Endodermal cell (in vitro differentiated cells): ENCODE results near the gene SBK1. TPM values are rescaled to one million over a fixed set of nuclear protein-coding genes. Genes with fewer than 3 reads are reported as not detected.

Experiments used
- DNase-seq: peaks from one replicate; pipeline ENCODE4 v3.0.0-alpha.2; 2017
- H3K27ac ChIP-seq: 2 replicates; pipeline ENCODE4 v1.5.1; 2013; ENCODE audit warnings: mild to moderate bottlenecking, low read depth, low read length, moderate library complexity
- H3K27me3 ChIP-seq: 2 replicates; pipeline ENCODE4 v1.6.1; 2013; ENCODE audit warnings: mild to moderate bottlenecking, low read length, moderate library complexity; ENCODE audit not compliant: insufficient read depth, control insufficient read depth, poor library complexity, severe bottlenecking
- H3K36me3 ChIP-seq: 2 replicates; pipeline ENCODE4 v1.7.0; 2013; ENCODE audit warnings: mild to moderate bottlenecking, low read length, moderate library complexity; ENCODE audit not compliant: control insufficient read depth, insufficient read depth
- H3K4me1 ChIP-seq: one replicate; pipeline ENCODE4 v1.7.0; 2013; ENCODE audit warnings: low read length; ENCODE audit not compliant: control insufficient read depth, insufficient read depth
- H3K4me3 ChIP-seq: 2 replicates; pipeline ENCODE4 v1.5.1; 2013; ENCODE audit warnings: mild to moderate bottlenecking, low read length, moderate library complexity
- H3K9ac ChIP-seq: 2 replicates; pipeline ENCODE4 v1.6.1; 2013; ENCODE audit warnings: mild to moderate bottlenecking, low read length, moderate library complexity; ENCODE audit not compliant: poor library complexity, severe bottlenecking; ENCODE audit errors: extremely low read depth
- H3K9me3 ChIP-seq: 2 replicates; pipeline ENCODE4 v1.6.1; 2013; ENCODE audit warnings: mild to moderate bottlenecking, low read length, moderate library complexity; ENCODE audit not compliant: control insufficient read depth
- H3K27ac Mint-ChIP-seq: 2 replicates; pipeline ENCODE4 v1.8.0; 2020; ENCODE audit warnings: mixed read lengths
- H3K27me3 Mint-ChIP-seq: 2 replicates; pipeline ENCODE4 v1.8.0; 2021; ENCODE audit warnings: mild to moderate bottlenecking, mixed read lengths; ENCODE audit not compliant: insufficient read depth
- H3K36me3 Mint-ChIP-seq: 2 replicates; pipeline ENCODE4 v1.8.0; 2020; ENCODE audit warnings: low read depth, mixed read lengths
- H3K4me1 Mint-ChIP-seq: 2 replicates; pipeline ENCODE4 v1.8.0; 2020; ENCODE audit warnings: mixed read lengths
- H3K4me3 Mint-ChIP-seq: 2 replicates; pipeline ENCODE4 v1.8.0; 2020; ENCODE audit warnings: mild to moderate bottlenecking, moderate library complexity, mixed read lengths
- H3K9me3 Mint-ChIP-seq: 2 replicates; pipeline ENCODE4 v1.8.0; 2020; ENCODE audit warnings: mild to moderate bottlenecking, mixed read lengths
- WGBS, 2 experiments: methylation state at CpG; one replicate each; pipeline versions ENCODE4 v1.1.5 to v1.1.7; 2013; ENCODE audit warnings: missing lambda C conversion rate in 2 of 2, mixed read lengths in 1 of 2; ENCODE audit not compliant: insufficient coverage in 1 of 2, insufficient read length in 1 of 2; 5-methylcytosine and 5-hydroxymethylcytosine counted together
- total RNA-seq, 2 donors: library from RNA; stranded (reverse); fragmentation: NEBNext Ultra II Directional in 1 of 2; extraction: Animal tissue kit (Norgen Biotek cat#: 25700) in 1 of 2; gene quantifications; 2 replicates in 1 of 2; 3 replicates in 1 of 2; pipeline ENCODE4 v1.2.1, GENCODE V29; 2021
- TF ChIP-seq, protein P1 (sequence below): fragments of 200-600 bp; sonication (generic); conservative IDR thresholded peaks from 2 replicates; pipeline ENCODE4 v1.5.0; 2021; ENCODE audit warnings: antibody characterized with exemption, mild to moderate bottlenecking

SBK1 gene
- total RNA-seq, 2 donors from 2014 or later: 55.9 to 62.5 TPM

DNA sequence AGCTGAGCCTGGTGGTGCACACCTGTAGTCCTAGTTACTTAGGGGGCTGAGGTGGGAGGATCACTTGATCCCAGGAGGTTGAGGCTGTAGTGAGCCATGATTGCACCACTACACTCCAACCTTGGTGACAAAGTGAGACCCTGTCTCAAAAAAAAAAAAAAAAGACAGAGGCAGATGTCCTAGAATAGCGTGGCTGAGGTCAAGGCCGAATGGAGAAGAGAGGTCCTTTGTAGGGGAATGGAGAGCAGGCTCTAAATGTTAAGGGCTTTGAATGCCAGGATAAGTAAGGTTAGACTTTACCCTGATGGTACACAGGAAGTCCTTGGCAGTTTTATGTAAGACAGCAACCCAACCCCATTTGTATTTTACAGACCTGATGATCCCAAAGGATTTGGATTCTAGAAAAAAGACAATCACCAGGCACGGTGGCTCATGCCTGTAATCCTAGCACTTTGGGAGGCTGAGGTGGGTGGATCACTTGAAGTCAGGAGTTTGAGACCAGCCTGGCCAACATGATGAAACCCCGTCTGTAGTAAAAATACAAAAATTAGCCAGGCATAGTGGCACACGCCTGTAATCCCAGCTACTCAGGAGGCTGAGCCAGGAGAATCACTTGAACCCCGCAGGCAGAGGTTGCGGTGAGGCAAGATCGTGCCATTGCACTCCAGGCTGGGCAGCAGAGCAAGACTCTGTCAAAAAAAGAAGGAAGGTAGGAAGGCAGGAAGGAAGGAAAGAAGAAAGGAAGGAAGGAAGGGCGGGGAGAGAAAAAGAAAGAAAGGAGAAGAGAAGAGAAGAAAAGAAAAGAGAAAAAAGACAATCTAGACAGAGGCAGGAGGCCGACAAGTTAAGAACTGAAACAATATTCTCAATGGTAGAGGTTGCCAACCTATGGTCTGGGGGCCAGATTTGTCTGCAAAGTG lies 2.1 kb upstream of the SBK1 start:
- peaks cover 3% of the 10 kb centered on the region for H3K4me1 ChIP-seq
- H3K36me3 Mint-ChIP-seq: peaks cover 17% of the 10 kb centered on the region
- no peaks in the 10 kb centered on the region for H3K9me3 ChIP-seq
- DNase-seq: no peak
- peak overlapping the region; percentile 65 for H3K4me3 ChIP-seq
- H3K27me3 ChIP-seq: no peaks in the 10 kb centered on the region
- H3K9me3 Mint-ChIP-seq: no peaks in the 10 kb centered on the region
- peaks cover 18% of the 10 kb centered on the region for H3K4me1 Mint-ChIP-seq
- H3K4me3 Mint-ChIP-seq: peak overlapping the region; percentile 75
- 91 to 93% methylated on average over 10 of the region's 10 CpGs for WGBS, 2 experiments
- no peaks in the 10 kb centered on the region for H3K27me3 Mint-ChIP-seq
- TF ChIP-seq, protein P1, sequence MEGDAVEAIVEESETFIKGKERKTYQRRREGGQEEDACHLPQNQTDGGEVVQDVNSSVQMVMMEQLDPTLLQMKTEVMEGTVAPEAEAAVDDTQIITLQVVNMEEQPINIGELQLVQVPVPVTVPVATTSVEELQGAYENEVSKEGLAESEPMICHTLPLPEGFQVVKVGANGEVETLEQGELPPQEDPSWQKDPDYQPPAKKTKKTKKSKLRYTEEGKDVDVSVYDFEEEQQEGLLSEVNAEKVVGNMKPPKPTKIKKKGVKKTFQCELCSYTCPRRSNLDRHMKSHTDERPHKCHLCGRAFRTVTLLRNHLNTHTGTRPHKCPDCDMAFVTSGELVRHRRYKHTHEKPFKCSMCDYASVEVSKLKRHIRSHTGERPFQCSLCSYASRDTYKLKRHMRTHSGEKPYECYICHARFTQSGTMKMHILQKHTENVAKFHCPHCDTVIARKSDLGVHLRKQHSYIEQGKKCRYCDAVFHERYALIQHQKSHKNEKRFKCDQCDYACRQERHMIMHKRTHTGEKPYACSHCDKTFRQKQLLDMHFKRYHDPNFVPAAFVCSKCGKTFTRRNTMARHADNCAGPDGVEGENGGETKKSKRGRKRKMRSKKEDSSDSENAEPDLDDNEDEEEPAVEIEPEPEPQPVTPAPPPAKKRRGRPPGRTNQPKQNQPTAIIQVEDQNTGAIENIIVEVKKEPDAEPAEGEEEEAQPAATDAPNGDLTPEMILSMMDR: no peak
- H3K36me3 ChIP-seq: no peaks in the 10 kb centered on the region
- no peak overlapping the region for H3K27ac ChIP-seq
- H3K9ac ChIP-seq: no peak overlapping the region
- no peak overlapping the region for H3K27ac Mint-ChIP-seq

DNA sequence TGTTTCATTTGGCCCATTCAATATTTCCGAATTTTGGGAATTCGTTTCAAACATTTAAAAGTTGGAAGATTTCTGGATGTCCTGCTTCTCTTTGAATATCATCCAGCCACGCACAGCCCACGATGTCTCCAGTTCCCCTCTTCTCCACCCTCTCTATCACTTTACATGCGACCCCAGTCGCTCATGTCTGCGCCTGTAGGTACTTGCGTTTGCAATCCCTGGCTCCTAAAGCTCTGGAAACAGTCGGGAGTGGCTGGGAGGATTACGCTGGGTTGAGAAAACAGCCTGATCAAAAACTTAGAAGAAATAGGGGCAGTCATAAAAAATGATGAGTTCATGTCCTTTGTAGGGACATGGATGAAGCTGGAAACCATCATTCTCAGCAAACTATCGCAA lies 1.5 kb upstream of the SBK1 start:
- Histone ChIP-seq H3K27ac (no peak overlapping the region), H3K36me3 (no peaks in the 10 kb centered on the region), H3K27me3 (no peaks in the 10 kb centered on the region), H3K4me1 (peaks cover 3% of the 10 kb centered on the region), H3K4me3 (peak overlapping the region; percentile 65), H3K9me3 (no peaks in the 10 kb centered on the region), H3K9ac (no peak overlapping the region)
- no peaks in the 10 kb centered on the region for H3K9me3 Mint-ChIP-seq
- TF ChIP-seq, protein P1: no peak
- peaks cover 16% of the 10 kb centered on the region for H3K36me3 Mint-ChIP-seq
- H3K4me1 Mint-ChIP-seq: peaks cover 20% of the 10 kb centered on the region
- 79 to 81% methylated on average over 6 to 10 of the region's 11 CpGs for WGBS, 2 experiments
- DNase-seq: no peak
- H3K27ac Mint-ChIP-seq: no peak overlapping the region
- H3K27me3 Mint-ChIP-seq: no peaks in the 10 kb centered on the region
- H3K4me3 Mint-ChIP-seq: peak overlapping the region; percentile 75

DNA sequence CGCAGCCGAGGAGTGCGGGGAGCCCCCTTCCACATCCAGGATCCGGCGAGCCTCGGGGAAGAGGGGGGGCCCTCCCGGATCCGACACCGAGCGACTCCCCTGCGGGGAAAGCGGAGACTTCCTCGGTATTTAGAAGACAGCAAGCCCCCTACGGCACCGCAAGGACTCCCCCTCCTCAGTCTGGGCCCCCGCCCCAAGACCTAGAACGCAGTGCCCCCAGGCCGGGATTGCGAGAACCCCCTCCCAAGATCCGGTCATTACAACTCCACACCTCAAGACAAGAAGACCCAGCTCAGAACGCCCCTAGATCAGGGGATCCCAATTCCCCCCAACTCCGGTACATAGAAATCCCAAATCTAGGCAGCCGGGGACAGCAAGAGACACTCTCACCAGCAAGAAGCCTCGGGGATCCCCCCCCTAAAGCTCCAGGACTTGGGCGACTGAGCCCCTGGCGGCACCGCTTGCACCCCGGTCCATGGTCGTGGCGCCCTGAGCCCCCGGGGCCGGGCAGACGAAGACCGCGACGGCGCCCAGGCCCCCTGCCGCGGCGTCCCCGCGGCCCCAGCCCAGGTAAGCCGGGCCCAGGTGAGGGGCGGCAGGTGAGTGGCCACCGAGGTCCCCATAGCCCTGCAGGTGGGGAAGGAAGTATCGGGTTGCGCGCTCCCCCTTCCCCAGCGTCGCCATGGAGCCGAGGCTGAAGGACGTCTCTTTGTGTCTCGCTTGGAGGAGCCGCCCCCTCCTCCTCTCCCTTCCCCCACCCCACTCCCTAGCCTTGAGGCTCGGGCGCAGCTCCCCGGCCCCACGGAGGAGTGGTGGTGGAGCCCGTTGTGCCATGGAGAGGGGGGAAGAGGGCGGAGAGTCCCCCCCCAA lies 641 bp downstream of the SBK1 start:
- Mint-ChIP-seq H3K4me3 (peak overlapping the region; percentile 89), H3K27ac (peak overlapping the region; percentile 94), H3K9me3 (no peaks in the 10 kb centered on the region), H3K4me1 (peaks cover 28% of the 10 kb centered on the region), H3K36me3 (peaks cover 19% of the 10 kb centered on the region), H3K27me3 (no peaks in the 10 kb centered on the region)
- peak; percentile 95 for DNase-seq
- peaks cover 6% of the 10 kb centered on the region for H3K36me3 ChIP-seq
- peaks cover 6% of the 10 kb centered on the region for H3K4me1 ChIP-seq
- no peaks in the 10 kb centered on the region for H3K9me3 ChIP-seq
- H3K9ac ChIP-seq: peak overlapping the region; percentile 92
- TF ChIP-seq, protein P1: no peak
- WGBS, 2 experiments: 0% methylated on average over 14 to 58 of the region's 60 CpGs
- peak overlapping the region; percentile 93 for H3K27ac ChIP-seq
- H3K27me3 ChIP-seq: no peaks in the 10 kb centered on the region
- peak overlapping the region; percentile 94 for H3K4me3 ChIP-seq
